Eye (tissue), 1 donor: ENCODE results near the gene SULT4A1.
"Not testable (repeated sequence)": the region's sequence is repeated elsewhere in the genome, so short reads cannot be mapped to it uniquely, and the experiment has no call there.

ENCODE experiments used
- DNase-seq: peaks from one replicate; pipeline ENCODE4 v3.0.0-alpha.2; 2015

Gene SULT4A1, protein sequence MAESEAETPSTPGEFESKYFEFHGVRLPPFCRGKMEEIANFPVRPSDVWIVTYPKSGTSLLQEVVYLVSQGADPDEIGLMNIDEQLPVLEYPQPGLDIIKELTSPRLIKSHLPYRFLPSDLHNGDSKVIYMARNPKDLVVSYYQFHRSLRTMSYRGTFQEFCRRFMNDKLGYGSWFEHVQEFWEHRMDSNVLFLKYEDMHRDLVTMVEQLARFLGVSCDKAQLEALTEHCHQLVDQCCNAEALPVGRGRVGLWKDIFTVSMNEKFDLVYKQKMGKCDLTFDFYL

DNA sequence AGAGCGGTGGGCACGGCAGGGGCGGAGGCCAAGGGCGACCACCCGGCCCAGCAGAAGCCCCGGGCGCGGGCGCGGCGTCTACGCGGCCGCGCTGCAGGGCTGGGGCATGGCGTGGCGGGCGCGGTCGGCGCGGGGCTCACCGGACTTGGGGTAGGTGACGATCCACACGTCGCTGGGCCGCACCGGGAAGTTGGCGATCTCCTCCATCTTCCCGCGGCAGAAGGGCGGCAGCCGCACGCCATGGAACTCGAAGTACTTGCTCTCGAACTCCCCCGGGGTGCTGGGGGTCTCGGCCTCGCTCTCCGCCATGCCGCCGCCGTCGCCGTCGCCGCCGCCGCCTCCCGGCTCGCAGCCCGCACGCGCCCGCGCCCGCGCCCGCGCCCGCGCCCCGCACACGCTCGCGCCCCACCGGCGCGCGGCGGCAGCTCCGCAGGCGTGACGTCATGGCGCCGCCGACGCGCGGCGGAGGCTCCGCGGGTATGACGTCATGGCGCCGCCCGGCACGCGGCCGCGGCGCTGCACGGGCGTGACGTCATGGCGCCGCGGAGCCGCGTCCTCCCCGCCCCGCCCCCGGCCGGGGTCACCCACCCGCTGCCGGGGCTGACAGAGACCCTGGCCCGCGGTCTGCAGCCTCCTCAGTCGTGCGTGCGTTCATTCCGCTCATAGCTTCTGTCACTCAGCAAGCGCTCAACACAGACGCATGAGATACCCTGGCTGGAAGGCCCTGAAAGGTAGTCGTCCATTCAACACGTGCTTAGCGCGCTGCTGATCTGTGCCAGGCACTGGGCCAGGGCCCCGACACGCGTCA is at the start of gene SULT4A1:
Gene SULT4A1 (minus strand): TSS at position 440 of the 808 bp plus-strand sequence. CDS start 131 bp downstream, at position 309.
- DNase-seq = peak; percentile 83

DNA sequence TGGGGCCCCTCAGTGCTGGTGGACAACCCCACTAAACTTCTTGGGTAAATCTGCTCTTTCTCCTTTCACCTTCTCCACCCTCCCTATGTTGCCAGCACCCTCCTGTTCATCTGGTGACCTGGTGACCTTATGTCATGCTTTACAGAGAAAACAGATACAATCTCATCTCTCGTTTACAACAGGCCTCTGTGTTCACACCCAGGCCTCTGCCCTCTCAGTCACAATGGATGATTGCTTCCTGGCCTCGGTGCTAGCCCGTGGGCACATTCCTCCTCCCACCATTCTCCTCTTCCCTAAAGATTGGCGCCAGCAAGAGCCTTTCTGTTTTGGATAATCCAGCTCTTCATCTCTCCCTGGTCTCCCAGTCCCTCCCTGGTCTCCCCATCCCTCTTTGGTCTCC is 49.0 kb upstream of the SULT4A1 start:
- DNase-seq = no peak

DNA sequence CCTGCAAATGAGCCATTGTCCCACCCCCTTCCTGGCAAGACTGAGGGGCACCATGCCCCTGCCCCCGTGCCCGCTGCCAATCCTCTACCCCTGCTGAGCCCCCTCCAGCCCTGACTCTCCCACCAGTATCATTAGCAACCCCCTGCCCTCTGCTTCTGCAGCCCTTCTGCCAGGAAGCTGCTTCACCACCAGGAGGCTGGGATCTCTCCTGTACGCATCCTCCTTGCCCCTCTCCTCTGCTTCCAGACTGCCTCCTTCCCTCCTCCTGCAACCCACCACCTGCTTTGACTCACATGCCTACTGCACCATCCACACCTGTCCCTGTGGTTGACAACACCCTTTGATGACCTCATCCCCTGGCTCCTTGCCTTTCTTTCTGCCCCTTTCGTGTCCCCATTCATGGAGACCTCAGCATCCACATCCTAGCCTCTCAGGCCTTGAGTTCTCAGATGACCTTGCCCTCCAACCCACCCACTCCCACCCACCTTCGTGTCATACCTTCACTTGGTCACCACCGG is 47.9 kb upstream of the SULT4A1 start:
- no peak for DNase-seq

DNA sequence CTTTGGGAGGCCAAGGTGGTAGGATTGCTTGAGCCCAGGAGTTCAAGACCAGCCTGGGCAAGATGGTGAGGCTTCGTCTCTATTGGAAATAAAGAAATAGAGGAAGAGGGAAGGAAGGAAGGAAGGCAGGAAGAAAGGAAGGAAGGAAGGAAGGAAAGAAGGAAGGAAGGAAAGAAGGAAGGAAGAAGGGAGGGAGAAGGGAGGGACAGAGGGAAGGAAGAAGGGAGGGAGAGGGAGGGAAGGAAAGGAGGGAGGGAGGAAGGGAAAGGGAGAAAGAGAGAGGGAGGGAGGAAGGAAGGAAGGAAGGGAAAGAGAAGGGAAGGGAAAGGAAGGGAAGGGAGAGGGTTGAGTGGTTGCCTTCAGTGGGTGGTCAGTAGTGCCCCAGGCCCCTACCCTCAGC is 47.4 kb upstream of the SULT4A1 start:
- no peak for DNase-seq

DNA sequence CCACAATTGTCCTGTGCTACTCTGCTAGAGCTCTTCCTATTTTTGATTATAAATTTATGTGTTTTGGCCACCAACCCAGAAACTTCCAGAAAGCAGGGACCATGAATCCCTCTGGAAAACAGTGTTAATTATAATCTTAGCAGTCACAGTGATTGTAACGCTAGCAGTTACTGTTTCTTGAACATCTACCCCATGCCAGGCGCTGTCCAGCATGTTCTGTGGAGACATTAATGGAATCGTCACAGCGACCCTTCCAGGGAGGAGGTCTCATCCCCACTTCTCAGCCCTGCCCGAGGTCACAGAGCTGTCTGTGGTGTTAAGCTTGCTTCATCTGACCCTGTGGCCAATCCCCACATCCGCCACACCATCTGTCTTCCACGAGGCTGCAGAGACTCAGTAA is 43.4 kb upstream of the SULT4A1 start:
- no peak for DNase-seq

DNA sequence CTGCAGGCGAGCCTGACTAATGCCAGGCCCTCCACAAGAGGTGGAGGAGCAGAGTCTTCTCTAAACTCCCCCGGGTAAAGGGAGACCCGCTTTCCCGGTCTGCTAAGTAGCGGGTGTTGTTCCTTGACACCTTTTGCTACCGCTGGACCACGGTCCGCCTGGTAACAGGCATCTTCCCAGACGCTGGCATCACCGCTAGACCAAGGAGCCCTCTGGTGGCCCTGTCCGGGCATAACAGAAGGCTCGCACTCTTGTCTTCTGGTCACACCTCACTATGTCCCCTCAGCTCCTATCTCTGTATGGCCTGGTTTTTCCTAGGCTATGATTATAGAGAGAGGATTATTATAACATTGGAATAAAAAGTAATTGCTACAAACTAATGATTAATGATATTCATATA is 42.1 kb upstream of the SULT4A1 start:
- not testable (repeated sequence) for DNase-seq

DNA sequence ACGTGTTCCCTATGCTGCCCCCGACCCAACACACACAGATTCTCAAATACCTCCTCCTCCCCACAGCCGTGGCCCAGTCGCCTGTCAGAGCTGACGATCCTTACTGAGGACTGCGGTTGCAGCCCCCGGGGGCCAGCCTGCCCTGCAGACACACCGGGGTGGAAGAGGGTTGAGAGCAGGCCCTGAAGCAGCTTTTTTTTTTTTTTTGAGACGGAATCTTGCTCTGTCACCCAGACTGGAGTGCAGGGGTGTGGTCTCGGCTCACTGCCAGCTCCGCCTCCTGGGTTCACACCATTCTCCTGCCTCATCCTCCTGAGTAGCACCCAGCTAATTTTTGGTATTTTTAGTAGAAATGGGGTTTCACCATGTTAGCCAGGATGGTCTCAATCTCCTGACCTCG is 40.7 kb upstream of the SULT4A1 start:
- not testable (repeated sequence) for DNase-seq

DNA sequence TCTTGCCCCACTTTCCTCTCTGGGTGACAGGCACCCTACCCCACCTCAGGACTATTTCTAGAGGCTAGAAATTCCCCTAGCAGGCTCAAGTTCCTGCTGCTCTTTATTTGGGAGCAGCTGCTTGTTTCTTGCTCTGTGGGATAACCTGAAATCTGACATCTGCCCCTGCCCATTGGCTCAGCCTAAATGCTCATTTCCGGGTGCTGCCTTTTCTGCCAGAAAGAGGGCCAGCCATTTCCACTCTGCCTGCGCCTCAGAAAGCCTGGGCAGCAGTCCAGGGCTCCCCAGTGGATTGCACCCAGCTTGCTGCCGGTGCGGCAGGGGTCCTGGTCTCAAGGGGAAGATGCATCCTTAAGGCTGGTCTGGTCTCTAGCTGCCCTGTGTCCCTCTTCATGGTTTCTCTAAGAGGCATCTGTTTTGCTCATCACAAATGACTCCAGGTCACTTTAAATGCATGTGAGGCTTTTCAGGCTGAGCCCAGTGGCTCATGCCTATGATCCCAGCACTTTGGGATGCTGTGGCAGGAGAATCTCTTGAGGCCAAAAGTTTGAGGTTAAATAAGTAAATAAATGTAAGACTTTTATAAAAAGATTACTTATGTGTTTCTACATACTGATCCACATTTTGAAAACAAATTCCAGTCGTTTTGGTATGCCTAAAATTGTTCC is 39.8 kb upstream of the SULT4A1 start:
- DNase-seq = no peak

DNA sequence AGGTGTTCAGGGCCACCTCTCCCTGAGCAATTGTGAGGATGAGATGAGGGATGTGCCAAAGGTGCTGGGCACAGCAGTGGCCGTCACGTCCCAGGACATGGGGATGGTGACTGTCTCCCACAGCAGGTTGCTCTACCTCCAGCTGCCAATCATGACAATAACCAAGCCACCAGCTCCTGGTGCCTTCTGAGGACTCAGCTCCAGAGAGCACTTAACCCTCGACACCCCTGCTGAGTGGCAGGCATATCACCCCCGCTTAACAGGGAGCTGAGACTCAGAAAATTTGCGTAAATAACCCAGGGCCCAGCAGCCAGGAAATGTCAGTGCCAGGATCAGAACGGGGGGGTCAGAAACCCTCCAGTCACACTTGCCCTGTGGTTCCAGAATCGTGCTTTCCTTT is 37.9 kb upstream of the SULT4A1 start:
- DNase-seq = no peak

DNA sequence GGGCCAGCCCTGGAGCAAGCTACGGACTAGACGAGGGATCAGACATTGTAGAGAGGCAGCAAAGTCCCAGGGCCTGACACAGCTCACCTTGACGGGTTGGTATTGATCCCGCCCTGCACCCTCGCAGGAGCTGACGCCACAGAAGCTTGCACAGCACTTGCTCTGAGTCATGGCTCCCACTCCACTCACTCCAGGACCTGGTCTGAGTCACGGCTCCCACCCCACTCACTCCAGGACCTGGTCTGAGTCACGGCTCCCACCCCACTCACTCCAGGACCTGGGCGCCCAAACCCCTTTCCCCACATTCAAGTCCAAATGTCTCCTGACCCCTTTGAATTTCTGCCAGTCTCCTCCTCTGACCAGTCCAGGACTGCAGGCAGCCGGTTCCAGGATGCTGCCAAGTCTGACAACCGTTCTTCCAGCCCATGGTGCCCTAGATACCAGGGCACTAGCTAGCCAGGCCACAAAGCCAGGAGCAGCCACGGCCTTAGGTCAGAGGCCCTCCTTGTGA is 35.5 kb upstream of the SULT4A1 start:
- no peak for DNase-seq

DNA sequence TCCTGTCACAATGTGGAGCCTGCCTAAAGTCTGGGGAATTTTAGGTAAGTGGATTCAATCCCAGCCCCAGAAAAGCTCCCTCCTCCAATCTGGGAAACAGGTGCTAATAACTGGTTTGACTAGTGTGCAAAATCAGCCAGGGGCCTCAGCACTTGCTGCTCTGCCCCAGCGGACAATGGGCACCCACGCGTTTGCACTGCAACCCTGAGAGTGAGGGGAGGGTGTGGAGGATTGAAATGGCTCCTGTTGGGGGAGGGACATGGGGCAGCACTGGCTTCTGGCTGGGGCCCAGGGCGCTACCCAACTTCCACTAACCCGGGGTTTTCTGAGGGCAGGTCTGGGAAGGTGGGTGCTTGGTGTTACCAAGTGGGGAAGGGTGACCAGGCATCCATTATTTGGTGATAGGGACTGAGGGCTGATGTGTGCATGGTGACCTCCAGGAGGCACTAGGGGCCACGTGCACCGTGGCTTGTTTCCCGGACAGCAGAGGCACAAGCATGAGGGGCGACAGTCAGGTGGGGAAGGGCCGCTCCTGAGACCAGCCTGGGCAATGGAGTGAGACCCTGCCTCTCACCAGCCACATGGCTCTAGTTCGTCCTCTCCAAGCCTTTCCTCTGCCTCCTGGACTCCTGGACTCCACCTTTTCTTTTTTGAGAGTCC is 33.8 kb upstream of the SULT4A1 start:
- no peak for DNase-seq

DNA sequence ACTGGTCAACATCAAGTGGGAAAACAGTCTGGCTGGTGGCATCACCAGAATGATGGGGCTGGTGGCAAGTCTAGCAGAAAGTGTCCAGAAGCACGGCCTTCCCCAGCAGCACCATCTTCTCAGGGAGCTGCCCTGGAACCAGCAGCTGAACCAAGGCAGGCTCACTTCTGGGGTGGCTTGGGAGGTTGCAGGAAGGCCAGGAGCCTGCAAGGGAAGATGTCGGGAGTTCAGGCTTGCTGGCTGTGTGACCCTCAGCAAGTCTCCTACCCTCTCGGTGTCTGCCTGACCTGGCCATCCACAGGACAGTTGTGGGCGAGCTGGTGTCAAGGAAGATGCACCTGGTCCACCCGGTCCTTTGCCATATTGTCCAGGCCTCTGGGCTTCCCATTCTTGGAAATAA is 31.8 kb upstream of the SULT4A1 start:
- DNase-seq = no peak

DNA sequence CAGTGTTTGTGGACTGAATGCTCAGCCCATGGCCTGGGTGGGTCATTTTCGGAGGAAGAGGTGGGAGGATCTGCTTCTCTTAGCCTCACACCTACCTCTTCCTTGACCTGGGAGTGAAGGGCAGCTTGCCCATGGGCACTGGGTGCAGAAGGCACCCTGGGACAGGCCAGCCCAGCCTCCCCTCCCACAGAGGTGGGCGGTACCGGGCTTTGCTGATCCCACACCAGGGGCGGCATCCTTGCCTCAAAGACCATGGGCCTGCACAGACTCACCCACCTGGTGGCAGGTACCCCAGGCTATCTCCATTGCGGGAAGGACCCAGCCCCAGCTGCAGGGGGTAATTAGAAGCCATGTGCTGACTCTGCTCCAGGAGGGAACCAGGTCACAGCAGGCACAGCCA is 31.0 kb upstream of the SULT4A1 start:
- DNase-seq = no peak

DNA sequence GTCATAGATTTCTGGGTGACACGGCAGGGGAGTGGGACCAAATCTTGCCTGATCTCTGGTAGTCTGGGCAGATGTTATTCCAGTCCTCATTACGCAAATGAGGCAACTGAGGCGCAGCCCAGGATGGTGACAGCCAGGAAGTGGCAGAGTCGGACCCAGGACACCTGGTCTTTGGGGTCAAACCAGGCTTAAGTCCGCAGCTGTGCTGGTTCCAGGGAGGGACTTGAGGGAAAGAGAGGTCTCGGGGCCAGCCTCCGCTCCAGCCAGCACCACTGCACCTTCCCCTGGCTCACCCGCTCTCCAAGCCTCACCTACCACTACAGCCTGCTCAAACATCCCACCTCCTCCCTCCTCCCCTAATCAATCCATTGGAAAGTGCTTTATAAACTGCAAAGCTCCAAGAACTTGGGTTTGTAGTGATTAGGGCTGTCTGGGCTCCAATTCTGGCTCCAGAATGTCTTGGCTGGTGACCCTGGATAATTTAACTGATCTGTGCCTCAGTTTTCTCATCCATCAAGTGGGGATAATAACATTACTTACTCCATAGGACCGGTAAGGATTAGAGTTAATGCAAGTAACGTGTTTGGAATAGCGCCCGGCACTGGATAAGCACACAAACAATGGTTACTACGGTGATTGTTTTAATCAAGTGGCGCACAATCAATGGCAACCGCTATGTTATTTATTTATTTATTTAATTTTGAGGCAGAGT is 30.0 kb upstream of the SULT4A1 start:
- no peak for DNase-seq

DNA sequence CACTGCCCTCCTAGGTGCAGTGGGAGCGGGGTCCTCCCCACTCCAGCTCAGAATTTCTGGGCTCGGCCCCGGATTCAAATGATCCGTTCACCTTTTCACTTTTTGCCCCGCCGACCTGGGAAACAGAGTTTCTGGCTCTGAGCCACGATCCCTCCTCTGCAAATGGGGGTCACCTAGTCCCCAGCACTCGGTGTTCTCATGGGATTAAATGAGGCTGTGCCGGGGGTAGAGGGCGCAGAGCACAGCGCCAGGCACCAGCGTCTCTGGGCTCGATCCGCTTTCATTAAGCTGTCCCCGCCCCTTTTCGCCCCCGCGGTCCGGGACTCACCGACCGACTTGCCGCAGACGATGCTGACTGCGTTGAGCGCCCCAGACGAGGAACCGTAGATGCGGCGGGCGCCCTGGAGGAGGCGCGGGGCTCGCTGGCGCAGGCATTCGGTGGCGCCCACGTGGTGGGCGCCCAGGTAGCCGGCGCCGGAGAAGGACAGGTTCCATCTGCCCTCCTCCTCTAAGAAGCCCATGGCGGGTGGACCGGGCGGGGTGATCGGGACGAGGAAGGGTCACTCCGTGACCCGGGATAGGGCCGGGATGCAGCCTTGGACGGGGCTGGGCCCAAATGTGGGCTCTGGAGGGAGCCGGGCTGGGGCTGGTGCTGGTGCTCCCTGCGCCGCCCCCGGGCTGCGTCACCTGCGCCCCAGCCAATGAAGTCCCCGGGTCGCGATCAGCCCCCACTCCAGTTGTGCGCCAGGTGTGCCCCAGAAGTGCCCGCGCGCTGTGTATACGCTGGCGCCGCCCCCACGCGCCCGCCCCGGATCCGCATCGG is 29.3 kb upstream of the SULT4A1 start, which contains the start of gene PNPLA5:
Gene PNPLA5 (minus strand): TSS at position 654 of the 823 bp plus-strand sequence. CDS start 133 bp downstream, at position 521.
- peak; percentile 14 for DNase-seq

DNA sequence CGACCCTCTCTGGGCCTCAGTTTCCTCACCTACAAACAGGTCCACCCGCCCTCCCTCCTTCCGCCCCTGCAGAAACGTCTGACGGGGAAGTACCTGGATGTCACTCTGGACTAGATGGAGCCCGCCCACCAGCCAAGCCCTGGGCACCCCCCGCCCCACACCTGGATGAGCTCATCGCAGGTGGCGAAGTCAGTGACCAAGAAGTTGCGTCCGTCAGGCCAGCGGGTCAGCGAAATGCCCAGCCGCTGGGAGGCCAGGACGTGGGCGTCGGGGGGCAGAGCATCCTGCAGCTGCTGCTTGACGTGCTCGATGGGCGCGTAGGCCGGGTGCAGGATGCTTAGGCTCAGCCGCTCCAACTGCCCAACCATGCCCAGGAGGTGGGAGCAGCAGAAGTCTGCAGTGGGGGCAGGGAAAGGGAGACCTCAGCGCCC is 28.6 kb upstream of the SULT4A1 start:
- DNase-seq = no peak

DNA sequence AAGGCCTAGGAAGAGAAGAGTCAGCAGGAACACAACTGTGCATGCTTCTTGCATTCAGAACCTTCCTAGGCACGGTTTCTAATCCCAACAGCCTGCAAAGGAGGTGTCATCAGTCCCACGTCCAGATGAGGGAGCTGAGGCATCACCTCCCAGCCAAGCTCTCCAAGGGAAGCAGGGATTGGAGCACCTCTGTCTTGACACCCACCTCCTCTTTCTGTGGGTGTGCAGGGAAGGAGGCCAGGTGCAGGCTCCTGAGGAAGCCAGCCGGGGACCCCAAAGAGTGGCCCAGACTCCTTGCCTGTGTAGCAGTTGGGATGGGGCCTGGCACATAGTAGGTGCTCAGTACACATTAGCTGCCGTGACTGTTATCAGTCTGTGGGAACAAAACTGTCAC is 27.5 kb upstream of the SULT4A1 start:
- no peak for DNase-seq

DNA sequence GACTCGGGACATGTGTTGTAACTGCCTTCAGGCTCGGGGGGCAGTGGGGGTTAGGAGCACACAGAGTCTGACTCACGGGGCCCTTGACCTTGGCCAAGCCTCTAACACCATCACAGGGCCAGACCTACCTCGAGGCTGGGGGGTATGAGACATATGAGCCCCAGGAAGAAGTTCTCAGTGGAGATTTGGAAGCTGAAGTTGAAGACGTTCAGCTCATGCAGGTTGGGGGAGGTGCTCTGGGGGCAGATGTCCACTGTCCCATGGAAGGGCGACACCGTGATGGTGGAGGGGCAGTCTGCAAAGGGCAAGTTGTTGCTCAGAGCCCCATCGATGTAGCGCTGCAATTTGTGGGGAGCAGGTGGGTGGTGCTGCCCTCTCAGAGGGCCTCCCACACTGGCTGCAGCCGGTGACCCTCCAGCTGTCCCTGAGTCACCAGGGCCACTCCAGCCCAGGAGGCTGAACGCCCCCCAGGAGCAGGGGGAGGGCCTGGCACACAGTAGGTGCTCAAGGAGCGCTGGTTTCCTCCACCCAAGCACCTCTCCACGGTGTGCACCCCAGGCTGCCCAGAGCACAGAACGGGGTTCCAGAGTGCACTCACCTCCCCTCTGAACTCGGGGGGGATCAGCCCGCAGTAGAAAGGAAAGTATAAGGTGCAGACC is 27.0 kb upstream of the SULT4A1 start:
- DNase-seq = no peak

DNA sequence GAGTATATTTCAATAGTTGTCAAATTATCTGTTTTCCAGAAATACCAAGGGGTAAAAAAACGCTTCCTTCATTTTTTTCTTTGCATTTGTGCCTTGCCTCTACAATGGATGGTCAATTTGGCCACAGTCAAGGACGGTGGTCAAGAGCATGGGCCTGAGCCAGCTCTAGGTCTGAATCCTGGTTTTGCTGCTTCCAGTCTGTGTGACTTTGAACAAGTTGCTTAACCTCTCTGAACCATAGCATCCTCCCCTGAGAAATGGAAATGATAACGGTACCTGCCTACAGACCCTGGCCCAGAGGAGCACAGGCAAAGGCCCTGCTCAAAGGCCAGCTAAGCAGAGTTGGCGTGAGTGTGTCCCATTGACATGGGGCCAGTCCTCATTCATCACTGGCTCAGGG is 26.4 kb upstream of the SULT4A1 start:
- DNase-seq = no peak

DNA sequence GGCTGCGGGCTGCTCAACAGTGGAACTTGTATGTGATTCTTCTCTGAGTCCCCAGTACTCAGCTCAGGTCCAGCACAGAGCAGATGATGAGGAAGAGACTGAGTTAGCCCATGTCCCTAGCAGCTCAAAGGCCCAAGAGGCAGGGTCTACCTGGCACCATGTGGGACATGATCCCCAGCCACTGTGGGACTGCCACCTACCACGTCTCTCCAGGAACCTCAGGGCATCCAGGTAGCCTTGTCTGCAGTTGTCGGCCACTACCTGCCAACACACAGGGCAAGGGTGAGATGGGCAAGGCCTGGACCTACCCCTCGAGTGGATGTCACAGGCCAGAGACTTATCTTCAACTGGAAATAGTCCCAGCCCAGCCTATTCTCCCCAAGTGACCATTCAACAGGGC is 25.1 kb upstream of the SULT4A1 start:
- no peak for DNase-seq

DNA sequence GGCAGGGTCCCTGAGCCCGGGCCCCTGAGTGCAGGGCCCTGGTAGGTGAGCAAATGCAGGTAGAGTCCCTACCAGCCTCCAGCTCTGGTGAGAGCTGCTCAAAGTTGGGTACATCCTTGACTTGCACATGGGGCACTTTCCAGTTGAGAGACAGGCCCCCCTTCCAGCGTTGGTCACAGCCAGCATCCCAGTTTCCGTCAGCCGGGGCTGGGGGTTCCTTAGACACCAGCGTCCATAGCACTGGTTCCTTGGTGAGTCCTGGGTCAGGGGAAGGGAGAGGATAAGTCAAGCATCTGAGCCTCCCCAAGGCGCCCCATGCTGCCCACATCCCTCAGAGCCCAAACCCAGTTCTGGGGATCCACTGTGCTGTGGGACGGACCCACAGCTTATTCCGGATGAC is 23.9 kb upstream of the SULT4A1 start:
- no peak for DNase-seq
